ENCODE measurements around the gene PLSCR3. TPM values are rescaled to one million over a fixed set of nuclear protein-coding genes. Genes with fewer than 3 reads are reported as not detected.
A peak's percentile ranks its signal among the peaks of the same experiment; 100 is the strongest.
"Not testable (repeated sequence)": the region's sequence is repeated elsewhere in the genome, so short reads cannot be mapped to it uniquely, and the experiment has no call there.

Gene PLSCR3
- polyA plus RNA-seq, 1 donor, result 31.1 TPM

DNA sequence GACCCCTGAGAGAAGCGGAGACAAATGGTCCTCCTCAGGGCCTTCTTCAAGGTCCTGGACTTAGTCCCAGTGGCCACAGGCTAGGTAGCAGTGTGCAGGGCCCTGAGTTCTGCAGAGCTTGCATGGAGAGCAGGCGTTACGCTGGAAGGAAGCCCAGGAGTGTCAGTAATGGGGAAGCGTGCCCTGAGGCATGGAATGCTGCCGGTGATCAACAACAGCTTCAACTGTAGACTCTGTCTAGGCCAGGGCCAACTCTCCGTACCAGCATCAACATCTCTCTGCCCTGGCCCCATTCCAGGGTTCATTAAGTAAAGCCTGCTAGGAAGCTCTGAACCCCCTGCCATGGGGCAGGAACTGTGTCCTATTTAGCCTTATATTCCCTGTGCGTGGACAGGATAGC is 14.0 kb downstream of the PLSCR3 start:
- DNase-seq, result no peak

GRCh38 chr17:7379134-7379533 is 15.2 kb downstream of the PLSCR3 start:
- no peak for DNase-seq

DNA sequence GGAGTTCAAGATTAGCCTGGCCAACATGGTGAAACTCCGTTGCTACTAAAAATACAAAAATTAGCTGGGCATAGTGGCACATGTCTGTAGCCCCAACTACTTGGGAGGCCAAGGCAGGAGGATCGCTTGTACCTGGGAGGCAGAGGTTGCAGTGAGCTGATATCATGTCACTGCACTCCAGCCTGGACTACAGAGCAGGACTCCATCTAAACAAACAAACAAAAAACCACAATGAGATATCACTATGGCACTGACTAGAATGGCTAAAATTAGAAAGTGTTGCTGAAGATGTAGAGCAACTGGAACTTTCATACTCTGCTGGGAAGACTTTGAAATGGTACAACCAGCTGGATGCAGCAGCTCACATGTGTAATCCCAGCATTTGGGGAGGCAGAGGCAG is 20.0 kb downstream of the PLSCR3 start:
- DNase-seq, result no peak

- DNase-seq, result no peak
These were observed 23.5 kb downstream of the PLSCR3 start for GRCh38 chr17:7370853-7371252.

- DNase-seq, result no peak
These were observed 24.5 kb downstream of the PLSCR3 start for GRCh38 chr17:7369825-7370224.

DNA sequence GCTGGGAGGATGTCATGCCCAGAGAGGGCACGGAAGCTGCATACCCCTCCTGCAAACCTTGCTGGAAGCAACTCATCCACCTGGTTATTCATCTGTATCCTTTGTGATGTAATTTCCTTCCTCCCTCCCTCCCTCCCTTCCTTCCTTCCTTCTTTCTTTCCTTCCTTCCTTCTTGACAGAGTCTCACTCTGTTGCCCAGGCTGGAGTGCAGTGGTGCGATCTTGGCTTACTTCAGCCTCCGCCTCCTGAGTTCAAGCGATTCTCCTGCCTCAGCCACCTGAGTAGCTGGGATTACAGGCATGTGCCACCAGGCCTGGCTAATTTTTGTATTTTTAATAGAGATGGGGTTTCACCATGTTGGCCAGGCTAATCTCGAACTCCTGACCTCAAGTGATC is 25.7 kb downstream of the PLSCR3 start:
- DNase-seq, result not testable (repeated sequence)

- DNase-seq, result no peak
These were observed 26.3 kb downstream of the PLSCR3 start for GRCh38 chr17:7367918-7368598.

- no peak for DNase-seq
These were observed 27.2 kb downstream of the PLSCR3 start for GRCh38 chr17:7367083-7367482.

GRCh38 chr17:7365963-7366362 is 28.4 kb downstream of the PLSCR3 start:
- not testable (repeated sequence) for DNase-seq

DNA sequence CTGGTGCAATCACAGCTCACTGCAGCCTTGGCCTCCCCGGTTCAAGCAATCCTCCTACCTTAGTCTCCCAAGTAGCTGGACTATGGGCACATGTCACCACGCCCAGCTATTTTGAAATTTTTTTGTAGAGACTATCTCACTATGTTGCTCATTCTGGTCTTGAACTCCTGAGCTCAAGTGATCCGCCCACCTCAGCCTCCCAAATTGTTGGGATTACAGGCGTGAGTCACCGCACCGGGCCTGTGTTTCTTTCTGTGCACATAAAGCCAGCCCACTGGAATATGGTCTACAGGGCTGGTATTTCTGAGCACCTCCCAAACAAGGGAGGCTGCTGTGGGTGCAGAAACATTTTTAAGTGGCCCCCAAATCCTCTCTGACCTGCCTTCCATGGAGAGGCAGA is 31.0 kb downstream of the PLSCR3 start:
- DNase-seq, result no peak

GRCh38 chr17:7361906-7362305 is 32.4 kb downstream of the PLSCR3 start:
- DNase-seq, result no peak

- no peak for DNase-seq
These were observed 36.9 kb downstream of the PLSCR3 start for GRCh38 chr17:7357381-7357780.

- no peak for DNase-seq
These were observed 37.6 kb downstream of the PLSCR3 start for GRCh38 chr17:7356756-7357155.

DNA sequence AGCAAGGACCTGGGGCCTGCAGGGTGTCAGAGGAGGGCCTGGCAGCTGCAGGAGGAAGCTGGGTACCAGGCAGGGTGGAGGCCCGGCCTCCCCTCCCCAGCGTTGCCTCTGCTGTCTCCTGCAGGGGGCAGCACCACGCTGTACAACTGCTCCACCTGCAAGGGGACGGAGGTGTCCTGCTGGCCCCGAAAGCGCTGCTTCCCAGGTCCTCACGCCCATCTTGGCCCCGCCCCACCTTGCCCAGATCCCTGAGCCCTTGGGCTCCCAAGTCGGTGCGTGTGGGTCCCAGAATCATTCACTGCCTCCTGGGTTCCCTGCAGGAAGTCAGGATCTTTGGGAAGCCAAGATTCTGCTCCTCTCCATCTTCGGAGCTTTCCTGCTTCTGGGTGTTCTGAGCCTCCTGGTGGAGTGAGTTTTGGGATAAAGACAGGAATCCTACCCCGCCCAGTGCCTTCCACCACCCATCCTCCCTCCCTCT is 38.2 kb downstream of the PLSCR3 start:
- DNase-seq, result no peak

- no peak for DNase-seq
These were observed 38.8 kb downstream of the PLSCR3 start for GRCh38 chr17:7355573-7355972.

- no peak for DNase-seq
These were observed 39.3 kb downstream of the PLSCR3 start, which contains the start of gene TMEM95 for GRCh38 chr17:7355053-7355452. Gene TMEM95, plus strand, starts transcription at chr17:7355156. Its CDS starts 49 bp downstream, at chr17:7355205.

- DNase-seq, result no peak
These were observed 40.0 kb downstream of the PLSCR3 start for GRCh38 chr17:7354262-7354843.

DNA sequence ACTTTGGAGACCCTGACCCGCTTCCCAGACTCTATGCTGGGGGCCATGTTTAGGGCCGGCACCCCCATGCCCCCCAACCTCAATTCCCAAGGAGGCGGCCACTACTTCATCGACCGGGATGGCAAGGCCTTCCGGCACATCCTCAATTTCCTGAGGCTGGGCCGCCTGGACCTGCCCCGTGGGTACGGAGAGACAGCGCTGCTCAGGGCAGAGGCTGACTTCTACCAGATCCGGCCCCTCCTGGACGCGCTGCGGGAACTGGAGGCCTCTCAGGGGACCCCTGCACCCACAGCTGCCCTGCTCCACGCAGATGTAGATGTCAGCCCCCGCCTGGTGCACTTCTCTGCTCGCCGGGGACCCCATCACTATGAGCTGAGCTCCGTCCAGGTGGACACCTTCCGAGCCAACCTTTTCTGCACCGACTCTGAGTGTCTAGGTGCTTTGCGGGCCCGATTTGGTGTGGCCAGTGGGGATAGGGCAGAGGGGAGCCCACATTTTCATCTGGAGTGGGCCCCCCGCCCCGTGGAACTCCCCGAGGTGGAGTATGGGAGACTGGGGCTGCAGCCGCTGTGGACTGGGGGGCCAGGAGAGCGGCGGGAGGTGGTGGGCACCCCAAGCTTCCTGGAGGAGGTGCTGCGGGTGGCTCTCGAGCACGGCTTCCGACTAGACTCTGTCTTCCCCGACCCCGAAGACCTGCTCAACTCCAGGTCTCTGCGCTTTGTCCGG is 41.3 kb downstream of the PLSCR3 start:
- no peak for DNase-seq

DNA sequence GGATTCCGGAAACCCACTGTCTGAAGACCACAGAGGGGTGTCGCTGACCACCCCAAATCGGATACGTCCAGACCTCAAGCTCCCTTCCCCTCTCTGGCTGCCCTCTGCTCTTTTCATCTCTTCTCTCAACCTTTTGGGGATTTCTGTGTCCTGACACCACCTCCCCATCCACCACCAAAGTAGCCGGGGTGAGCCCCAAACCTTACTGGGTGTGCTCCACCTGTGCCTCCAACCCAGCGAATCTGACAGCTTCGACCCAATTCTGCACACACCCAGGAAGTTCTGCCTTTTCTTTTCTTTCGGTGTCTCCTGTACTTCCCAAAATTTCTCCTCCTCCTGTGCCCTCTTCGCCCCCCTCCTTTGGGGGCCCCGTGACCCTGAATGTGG is 41.8 kb downstream of the PLSCR3 start:
- DNase-seq, result no peak

DNA sequence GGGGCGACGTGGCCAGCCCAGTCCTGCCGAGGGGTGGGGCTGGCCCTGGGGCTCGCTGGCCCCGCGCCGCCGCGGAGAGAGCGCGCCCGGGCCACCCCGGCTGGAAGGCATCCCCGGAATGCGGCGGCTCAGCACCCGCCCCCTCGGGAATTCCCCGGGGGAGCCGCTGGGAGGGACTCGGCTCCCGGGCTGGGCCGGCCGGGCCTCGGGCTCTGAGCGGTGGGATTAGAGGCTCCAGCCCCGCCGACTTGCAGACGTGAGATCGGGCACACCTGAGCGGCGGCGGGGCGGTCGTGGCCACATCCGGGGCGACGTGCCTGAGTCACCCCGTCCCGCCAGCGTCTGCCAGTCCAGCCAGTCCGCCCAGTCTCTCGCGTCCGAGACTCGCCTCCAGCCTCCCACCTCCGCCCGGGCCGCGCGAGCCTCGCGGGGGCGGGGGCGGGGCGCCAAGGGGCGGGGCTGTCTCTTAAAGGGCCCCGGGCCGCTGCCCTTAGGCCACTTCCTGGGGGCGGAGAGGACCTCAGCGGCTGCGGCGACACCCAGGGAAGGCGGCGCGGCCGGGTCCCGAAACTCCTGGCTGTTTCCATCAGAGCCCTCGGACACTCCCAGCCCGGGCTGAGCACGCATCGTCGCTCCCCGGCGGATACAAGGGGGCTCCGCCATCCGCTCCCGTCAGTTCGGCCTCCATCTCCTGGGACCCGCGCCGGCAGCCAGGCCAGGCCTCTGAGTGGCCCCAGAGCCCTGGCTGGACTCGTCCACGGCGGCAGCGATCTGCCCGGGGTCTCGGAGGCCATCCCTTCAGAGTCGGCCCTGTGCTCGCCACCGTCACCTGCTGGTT is 42.4 kb downstream of the PLSCR3 start, which contains the start of gene KCTD11:
Gene KCTD11, plus strand, starts transcription at position 498 of the 838 bp plus-strand sequence.
- DNase-seq, result peak; percentile 79

- no peak for DNase-seq
These were observed 45.7 kb downstream of the PLSCR3 start for GRCh38 chr17:7348478-7349242.
